ENCODE data around the gene C2orf74. TPM values are rescaled to one million over a fixed set of nuclear protein-coding genes. Genes with fewer than 3 reads are reported as not detected.

The C2orf74 gene
- total RNA-seq, 1 experiment from 2014 or later = 7.7 TPM

GRCh38 chr2:61185231-61185728 is 23.3 kb downstream of the C2orf74 start:
- ChIA-PET POLR2A (no interaction called here), CTCF (no interaction called here)
- intact Hi-C loops (cut with micrococcal nuclease; ENCODE audit: unreplicated experiment) = no loop called here
- in situ Hi-C loops (cut with HindIII; ENCODE audit: low pct_unique_long_range_greater_than_20kb, low sequenced_read_pairs) = no loop called here
- Histone ChIP-seq H3K27me3 (ENCODE audit: control insufficient read depth, insufficient read depth, low read length) (no peaks in the 10 kb centered on the region), H3K36me3 (ENCODE audit: control insufficient read depth, insufficient read depth, low read length) (peaks cover 70% of the 10 kb centered on the region), H3K9me3 (ENCODE audit: control insufficient read depth, insufficient read depth, low read depth, low read length) (no peaks in the 10 kb centered on the region), H3K4me1 (ENCODE audit: control insufficient read depth, insufficient read depth, low read length) (peaks cover 16% of the 10 kb centered on the region), H3K4me3 (ENCODE audit: low read depth in 2 of 2, low read length in 2 of 2) (no peak overlapping the region), H3K27ac (ENCODE audit: low read length) (no peak overlapping the region)
- no TSS peak for BruUV-seq (replicated peaks)
- TF ChIP-seq SIN3A (IDR thresholded peaks at IDR 0.05; ENCODE audit: borderline replicate concordance, insufficient read depth, low read depth, low read length) (no peak), POLR2AphosphoS5 (IDR thresholded peaks at IDR 0.05; ENCODE audit: low read depth, low read length) (no peak; the same call in 1 of the 2 replicates), CTCF (IDR thresholded peaks at IDR 0.05) (no peak), REST (IDR thresholded peaks at IDR 0.05; ENCODE audit: insufficient read depth in 1 of 2, low read depth in 2 of 2, low read length in 1 of 2) (0 out of 4 replicates have a peak, but pooled peaks of 1 of the 2 experiments have one; percentile 9), TCF7L2 (IDR thresholded peaks at IDR 0.05; ENCODE audit: low read depth, low read length) (no peak)
- ATAC-seq (no peak), DNase-seq (ENCODE audit: low read depth, low spot score) (no peak)

- no peaks in the 10 kb centered on the region for H3K27me3 ChIP-seq (ENCODE audit: control insufficient read depth, insufficient read depth, low read length)
- no peaks in the 10 kb centered on the region for H3K9me3 ChIP-seq (ENCODE audit: control insufficient read depth, insufficient read depth, low read depth, low read length)
- CTCF ChIA-PET = no interaction called here
- TF ChIP-seq CTCF (IDR thresholded peaks at IDR 0.05) (no peak), REST (IDR thresholded peaks at IDR 0.05; ENCODE audit: insufficient read depth in 1 of 2, low read depth in 2 of 2, low read length in 1 of 2) (no peak), TCF7L2 (IDR thresholded peaks at IDR 0.05; ENCODE audit: low read depth, low read length) (no peak), SIN3A (IDR thresholded peaks at IDR 0.05; ENCODE audit: borderline replicate concordance, insufficient read depth, low read depth, low read length) (no peak), POLR2AphosphoS5 (IDR thresholded peaks at IDR 0.05; ENCODE audit: low read depth, low read length) (no peak)
- ATAC-seq (no peak), DNase-seq (ENCODE audit: low read depth, low spot score) (no peak)
- no peak overlapping the region for H3K27ac ChIP-seq (ENCODE audit: low read length)
- no peak overlapping the region for H3K4me3 ChIP-seq (ENCODE audit: low read depth in 2 of 2, low read length in 2 of 2)
- peaks cover 10% of the 10 kb centered on the region; the same call in 1 of the 2 replicates for H3K4me1 ChIP-seq (ENCODE audit: control insufficient read depth, insufficient read depth, low read length)
- intact Hi-C loops (cut with micrococcal nuclease; ENCODE audit: unreplicated experiment) (no loop called here), in situ Hi-C loops (cut with HindIII; ENCODE audit: low pct_unique_long_range_greater_than_20kb, low sequenced_read_pairs) (no loop called here)
- BruUV-seq (replicated peaks) = no TSS peak
- POLR2A ChIA-PET = no interaction called here
- H3K36me3 ChIP-seq (ENCODE audit: control insufficient read depth, insufficient read depth, low read length) = peaks cover 72% of the 10 kb centered on the region
These were observed 25.1 kb downstream of the C2orf74 start for GRCh38 chr2:61187085-61187484.
